NCI-H2227 (cell line): ENCODE data around the gene ADAM22.

Experiments
- DNase-seq: peaks from one replicate; lab custom pipeline; 2025; ENCODE audit not compliant: unreplicated experiment; lab: John Stamatoyannopoulos, UW

Gene ADAM22

GRCh38 chr7:87960239-87960638, 26.2 kb downstream of the ADAM22 start:
- no peak for DNase-seq

- no peak for DNase-seq
Observed at GRCh38 chr7:87961754-87962153, 27.7 kb downstream of the ADAM22 start.

GRCh38 chr7:87966271-87966670, 32.2 kb downstream of the ADAM22 start:
- DNase-seq: peak; percentile 6

GRCh38 chr7:87968021-87968420, 34.0 kb downstream of the ADAM22 start:
- DNase-seq: no peak

- DNase-seq: no peak
Observed at GRCh38 chr7:87982116-87982515, 48.1 kb downstream of the ADAM22 start.

GRCh38 chr7:87984088-87984487, 50.0 kb downstream of the ADAM22 start:
- no peak for DNase-seq

GRCh38 chr7:87993269-87993668, 59.2 kb downstream of the ADAM22 start:
- no peak for DNase-seq

GRCh38 chr7:87999261-87999660, 65.2 kb downstream of the ADAM22 start:
- no peak for DNase-seq

GRCh38 chr7:88001744-88002530, 67.9 kb downstream of the ADAM22 start:
- no peak for DNase-seq

- DNase-seq: no peak
Observed at GRCh38 chr7:88002617-88003016, 68.6 kb downstream of the ADAM22 start.

GRCh38 chr7:88003581-88003980, 69.5 kb downstream of the ADAM22 start:
- no peak for DNase-seq

- DNase-seq: no peak
Observed at GRCh38 chr7:88005191-88005590, 71.1 kb downstream of the ADAM22 start.

- no peak for DNase-seq
Observed at GRCh38 chr7:88009651-88010050, 75.6 kb downstream of the ADAM22 start.

- no peak for DNase-seq
Observed at GRCh38 chr7:88012086-88012485, 78.0 kb downstream of the ADAM22 start.

GRCh38 chr7:88013981-88014380, 79.9 kb downstream of the ADAM22 start:
- no peak for DNase-seq

GRCh38 chr7:88014581-88014980, 80.5 kb downstream of the ADAM22 start:
- no peak for DNase-seq

GRCh38 chr7:88015309-88015708, 81.3 kb downstream of the ADAM22 start:
- DNase-seq: no peak

- no peak for DNase-seq
Observed at GRCh38 chr7:88018501-88018900, 84.5 kb downstream of the ADAM22 start.

GRCh38 chr7:88020953-88021665, 87.1 kb downstream of the ADAM22 start:
- no peak for DNase-seq

GRCh38 chr7:88027724-88028123, 93.7 kb downstream of the ADAM22 start:
- no peak for DNase-seq

GRCh38 chr7:88034083-88034695, 100.1 kb downstream of the ADAM22 start:
- no peak for DNase-seq

GRCh38 chr7:88037050-88037449, 103.0 kb downstream of the ADAM22 start:
- no peak for DNase-seq
